GM12878 (cell line): Measurements from ENCODE around the gene PCSK5. TPM values are rescaled to one million over a fixed set of nuclear protein-coding genes. Genes with fewer than 3 reads are reported as not detected.

ENCODE experiments used
- ATAC-seq: fragments of 200-7000 bp; cut with Tn5 transposase; 3 replicates; pipeline ENCODE4 v1.9.1; 2020; ENCODE audit warnings: mild to moderate bottlenecking, moderate library complexity
- BruUV-seq: library from RNA; stranded (reverse); fragments of 400-500 nt; replicated peaks from 2 replicates; lab custom pipeline; 2021; lab: Mats Ljungman, UMichigan
- CTCF ChIA-PET: fragments of 300-600 bp; sonication (Branson Sonifier 250); formaldehyde crosslinking; extraction: SDS; loops from one replicate; lab custom pipeline; 2021; ENCODE audit warnings: inconsistent platforms; lab: Yijun Ruan, JAX
- POLR2A ChIA-PET: fragments of 350-600 bp; formaldehyde crosslinking; extraction: SDS; loops from one replicate; lab custom pipeline; 2021; ENCODE audit warnings: inconsistent platforms; lab: Charles Lee
- RAD21 ChIA-PET: fragments of 300-600 bp; sonication (Branson Sonifier 250); formaldehyde crosslinking; loops from one replicate; lab custom pipeline; 2023; ENCODE audit warnings: antibody characterized with exemption; ENCODE audit not compliant: unreplicated experiment; lab: Charles Lee
- SMC1A ChIA-PET: fragments of 300-600 bp; sonication (Branson Sonifier 250); formaldehyde crosslinking; loops from one replicate; lab custom pipeline; 2023; ENCODE audit not compliant: unreplicated experiment, uncharacterized antibody; lab: Charles Lee
- DNase-seq: peaks from one replicate; pipeline ENCODE4 v3.0.0-alpha.2; 2011; ENCODE audit warnings: low read depth, low spot score
- FAIRE-seq: peaks from 3 replicates; lab custom pipeline; 2011; peaks lifted over from hg19 to GRCh38; lab: Jason Lieb, UNC
- H2AFZ ChIP-seq: 2 replicates; pipeline ENCODE4 v1.6.0; 2011; ENCODE audit warnings: low read depth, low read length, control low read depth; ENCODE audit not compliant: control insufficient read depth
- H3K27ac ChIP-seq: 2 replicates; pipeline ENCODE4 v1.5.1; 2011; ENCODE audit warnings: control low read depth; ENCODE audit not compliant: control insufficient read depth, insufficient read depth
- H3K27me3 ChIP-seq, 2 experiments: replicated peaks in 1 of 2; 2 replicates each; pipeline versions ENCODE4 v1.6.0 to v1.6.1; 2011; ENCODE audit warnings: low read length in 1 of 2; ENCODE audit not compliant: control insufficient read depth in 2 of 2, insufficient read depth in 2 of 2
- H3K36me3 ChIP-seq, 2 experiments: 2 replicates each; pipeline ENCODE4 v1.5.1; 2011; ENCODE audit warnings: low read length in 1 of 2; ENCODE audit not compliant: control insufficient read depth in 2 of 2, insufficient read depth in 2 of 2
- H3K4me1 ChIP-seq: 2 replicates; pipeline ENCODE4 v1.6.1; 2011; ENCODE audit warnings: mild to moderate bottlenecking, low read length, moderate library complexity, mixed read lengths; ENCODE audit not compliant: control insufficient read depth, insufficient read depth
- H3K4me2 ChIP-seq: 2 replicates; pipeline ENCODE4 v1.6.0; 2011; ENCODE audit warnings: control low read depth; ENCODE audit not compliant: control insufficient read depth, insufficient read depth
- H3K4me3 ChIP-seq: fragments of 200-600 bp; sonication (generic); 2 replicates; pipeline ENCODE4 v1.5.1; 2016
- H3K79me2 ChIP-seq: 2 replicates; pipeline ENCODE4 v1.6.0; 2011; ENCODE audit warnings: low read length; ENCODE audit not compliant: control insufficient read depth, insufficient read depth
- H3K9ac ChIP-seq: 2 replicates; pipeline ENCODE4 v1.8.0; 2011; ENCODE audit warnings: low read length, control low read depth, mixed read lengths; ENCODE audit not compliant: control insufficient read depth, insufficient read depth
- H3K9me3 ChIP-seq: replicated peaks from 3 replicates; pipeline ENCODE4 v1.5.1; 2011; ENCODE audit warnings: mild to moderate bottlenecking, low read length; ENCODE audit not compliant: control insufficient read depth, insufficient read depth
- H4K20me1 ChIP-seq: 2 replicates; pipeline ENCODE4 v1.6.0; 2011; ENCODE audit not compliant: control insufficient read depth, insufficient read depth
- CBX5 ChIP-seq: sonication (generic); IDR thresholded peaks from 2 replicates; pipeline ENCODE4 v1.6.1; 2016; ENCODE audit warnings: low read depth, moderate library complexity, mild to moderate bottlenecking, inconsistent platforms
- DPF2 ChIP-seq: fragments of 450-650 bp; IDR thresholded peaks from 2 replicates; pipeline ENCODE4 v1.6.1; 2017; ENCODE audit warnings: mild to moderate bottlenecking
- EZH2 ChIP-seq: IDR thresholded peaks from 2 replicates; pipeline ENCODE4 v1.6.1; 2012; ENCODE audit warnings: low read depth, mild to moderate bottlenecking, control low read depth, inconsistent platforms, low read length, borderline replicate concordance; ENCODE audit not compliant: control insufficient read depth
- HSF1 ChIP-seq: fragments of 150-350 bp; IDR thresholded peaks from 2 replicates; pipeline ENCODE4 v1.6.1; 2014; ENCODE audit warnings: mild to moderate bottlenecking, low read depth, low read length
- IRF3 ChIP-seq: fragments of 450-650 bp; IDR thresholded peaks from 2 replicates; pipeline ENCODE4 v1.6.1; 2014; ENCODE audit warnings: mild to moderate bottlenecking
- MXI1 ChIP-seq: fragments of 150-350 bp; IDR thresholded peaks from 2 replicates; pipeline ENCODE4 v1.6.1; 2011; ENCODE audit warnings: low read depth, mild to moderate bottlenecking, inconsistent platforms, low read length, improper control_type of control experiment
- NFYB ChIP-seq: IDR thresholded peaks from 2 replicates; pipeline ENCODE4 v1.6.1; 2011; ENCODE audit warnings: low read depth, mild to moderate bottlenecking, low read length, improper control_type of control experiment, moderate library complexity; ENCODE audit not compliant: insufficient read depth
- RBBP5 ChIP-seq: fragments of 200-600 bp; sonication (generic); conservative IDR thresholded peaks from 2 replicates; pipeline ENCODE4 v1.6.1; 2016
- REST ChIP-seq: IDR thresholded peaks from 2 replicates; pipeline ENCODE4 v1.6.1; 2012; ENCODE audit warnings: mild to moderate bottlenecking, low read depth, low read length
- RFX5 ChIP-seq: IDR thresholded peaks from 2 replicates; pipeline ENCODE4 v1.6.1; 2011; ENCODE audit warnings: low read depth, low read length, improper control_type of control experiment
- SREBF2 ChIP-seq: IDR thresholded peaks from 2 replicates; pipeline ENCODE4 v1.6.1; 2012; ENCODE audit warnings: mild to moderate bottlenecking, low read length
- ZNF217 ChIP-seq: fragments of 450-650 bp; IDR thresholded peaks from 2 replicates; pipeline ENCODE4 v1.6.1; 2017; ENCODE audit warnings: antibody characterized with exemption, mild to moderate bottlenecking
- WGBS: methylation state at CpG from one replicate; pipeline ENCODE4 v1.1.6; 2016; ENCODE audit warnings: low lambda C conversion rate; ENCODE audit not compliant: insufficient replicate concordance, insufficient coverage; ENCODE audit errors: missing lambda C conversion rate; 5-methylcytosine and 5-hydroxymethylcytosine counted together
- in situ Hi-C: fragments of 300-500 bp; cut with MboI; formaldehyde crosslinking; loops from 9 replicates; pipeline ENCODE4 v1.14.3; 2018; ENCODE audit warnings: mixed read lengths
- intact Hi-C: fragments of 100-400 bp; cut with micrococcal nuclease; formaldehyde crosslinking; loops from one replicate; pipeline ENCODE4 v1.14.2; 2022; ENCODE audit not compliant: unreplicated experiment
- polyA plus RNA-seq, 11 experiments: library from polyadenylated mRNA; depleted of rRNA in 4 of 11; unstranded in 6 of 11; stranded (reverse) in 5 of 11; fragments of >200 nt; fragmentation: Nextera tagmentation in 4 of 11; fragmentation: Illumina TruSeq in 1 of 11; extraction: Ambion mirVana in 4 of 11; extraction: Trizol in 1 of 11; gene quantifications; 1 replicate in 1 of 11; 2 replicates in 10 of 11; pipeline versions ENCODE4 v1.2.1 to v1.2.3, GENCODE V29; 2011 to 2016; ENCODE audit warnings: inconsistent platforms in 2 of 11, missing spikeins in 2 of 11, low read depth in 1 of 11
- total RNA-seq, 4 experiments: library from RNA; depleted of rRNA in 3 of 4; stranded (reverse); fragments of >200 nt in 3 of 4; fragmentation: Illumina TruSeq in 1 of 4; extraction: Trizol in 1 of 4; gene quantifications; 2 replicates each; pipeline versions ENCODE4 v1.2.1 to v1.2.3, GENCODE V29; 2013 to 2021

Gene PCSK5
- total and polyA plus RNA-seq, 10 of the 15 experiments (the other 5 are each of a cell fraction or from before 2014, with no cell fraction given), result 0.01 to 0.13 (median 0.04) TPM; not detected in 3

GRCh38 chr9:76353280-76353679 lies 462.8 kb downstream of the PCSK5 start:
- Histone ChIP-seq H3K79me2 (no peaks in the 10 kb centered on the region), H4K20me1 (no peaks in the 10 kb centered on the region), H3K27ac (no peak overlapping the region), H3K36me3 (no peaks in the 10 kb centered on the region), H3K4me3 (no peak overlapping the region), H2AFZ (no peak overlapping the region), H3K9me3 (no peaks in the 10 kb centered on the region), H3K27me3 (peaks cover 1 to 4% of the 10 kb centered on the region in 2 experiments; a peak in 2 of 4 replicates), H3K4me2 (no peak overlapping the region), H3K9ac (no peak overlapping the region), H3K4me1 (no peaks in the 10 kb centered on the region)
- ChIA-PET SMC1A (interaction anchor here (0.9 kb wide), 1 partner anchor 10 kb away, joined by 3 read pairs; no protein-coding TSS in a partner anchor), CTCF (interaction anchor here (0.6 to 0.7 kb wide), 2 partner anchors 25 to 202 kb away, joined by 3 read pairs; no protein-coding TSS in a partner anchor), RAD21 (no interaction called here)
- ATAC-seq (no peak), DNase-seq (no peak)
- intact Hi-C loops (no loop called here), in situ Hi-C loops (no loop called here)
- WGBS, result 30% methylated on average over 5 of the region's 5 CpGs
- TF ChIP-seq EZH2 (no peak), ZNF217 (no peak), HSF1 (no peak), MXI1 (no peak), CBX5 (no peak), RBBP5 (no peak), DPF2 (no peak), NFYB (no peak), SREBF2 (no peak), RFX5 (no peak), IRF3 (no peak), REST (no peak)
- TF ChIP-seq, all 136 proteins: peak for 0
- FAIRE-seq, result no peak
- POLR2A ChIA-PET, result no interaction called here
- BruUV-seq, result no TSS peak
